CD4-positive, alpha-beta T cell treated with Interleukin-15 for 1 hour (primary cell): ENCODE data around the gene STK4.
"Not testable (repeated sequence)": the region's sequence is repeated elsewhere in the genome, so short reads cannot be mapped to it uniquely, and the experiment has no call there.

Experiments used
- DNase-seq: peaks from one replicate; pipeline ENCODE4 v3.0.0-alpha.2; 2020

The STK4 gene

GRCh38 chr20:45059022-45059728 lies 92.9 kb downstream of the STK4 start:
- DNase-seq, result no peak

GRCh38 chr20:45060294-45060693 lies 94.0 kb downstream of the STK4 start:
- DNase-seq, result no peak

- DNase-seq, result no peak
These were observed 94.9 kb downstream of the STK4 start for GRCh38 chr20:45061244-45061643.

GRCh38 chr20:45063107-45063506 lies 96.8 kb downstream of the STK4 start:
- DNase-seq, result not testable (repeated sequence)

- no peak for DNase-seq
These were observed 98.5 kb downstream of the STK4 start for GRCh38 chr20:45064812-45065211.

- DNase-seq, result no peak
These were observed 100.1 kb downstream of the STK4 start for GRCh38 chr20:45066372-45066771.

- DNase-seq, result no peak
These were observed 100.8 kb downstream of the STK4 start for GRCh38 chr20:45067087-45067486.

GRCh38 chr20:45067558-45067957 lies 101.2 kb downstream of the STK4 start:
- DNase-seq, result no peak

- DNase-seq, result no peak
These were observed 102.9 kb downstream of the STK4 start for GRCh38 chr20:45069261-45069660.

- no peak for DNase-seq
These were observed 104.8 kb downstream of the STK4 start for GRCh38 chr20:45070932-45071632.

GRCh38 chr20:45072066-45072465 lies 105.8 kb downstream of the STK4 start:
- DNase-seq, result no peak

- DNase-seq, result no peak
These were observed 106.9 kb downstream of the STK4 start for GRCh38 chr20:45073221-45073620.

GRCh38 chr20:45077559-45077958 lies 111.2 kb downstream of the STK4 start:
- no peak for DNase-seq

- DNase-seq, result no peak
These were observed 114.7 kb downstream of the STK4 start for GRCh38 chr20:45080867-45081624.

- DNase-seq, result no peak
These were observed 116.2 kb downstream of the STK4 start for GRCh38 chr20:45082468-45082867.

GRCh38 chr20:45083127-45083526 lies 116.8 kb downstream of the STK4 start:
- DNase-seq, result no peak

- DNase-seq, result no peak
These were observed 119.0 kb downstream of the STK4 start for GRCh38 chr20:45085289-45085688.

GRCh38 chr20:45085867-45086266 lies 119.6 kb downstream of the STK4 start:
- no peak for DNase-seq

- no peak for DNase-seq
These were observed 120.9 kb downstream of the STK4 start for GRCh38 chr20:45087097-45087790.

- no peak for DNase-seq
These were observed 121.5 kb downstream of the STK4 start for GRCh38 chr20:45087814-45088213.

GRCh38 chr20:45088247-45088646 lies 121.9 kb downstream of the STK4 start:
- no peak for DNase-seq

- no peak for DNase-seq
These were observed 124.2 kb downstream of the STK4 start for GRCh38 chr20:45090481-45090880.

- DNase-seq, result no peak
These were observed 125.1 kb downstream of the STK4 start for GRCh38 chr20:45091366-45091765.
